Fibroblast of the aortic adventitia (primary cell): ENCODE results near the gene GCK. TPM values are rescaled to one million over a fixed set of nuclear protein-coding genes. Genes with fewer than 3 reads are reported as not detected.

ENCODE experiments used
- DNase-seq: peaks from one replicate; pipeline ENCODE4 v3.0.0-alpha.2; 2010; ENCODE audit warnings: low read depth
- H3K4me3 ChIP-seq: 2 replicates; pipeline ENCODE4 v1.5.1; 2011; ENCODE audit warnings: low read depth, mild to moderate bottlenecking, control low read depth, low read length, moderate library complexity
- CTCF ChIP-seq: IDR thresholded peaks from 2 replicates; pipeline ENCODE4 v1.5.1; 2011; ENCODE audit warnings: mild to moderate bottlenecking, low read length, control low read depth, inconsistent platforms; ENCODE audit not compliant: insufficient read depth
- total RNA-seq: library from RNA; depleted of rRNA; stranded (reverse); fragments of >200 nt; gene quantifications from 2 replicates; pipeline ENCODE4 v1.2.3, GENCODE V29; 2012; ENCODE audit warnings: low replicate concordance

Gene GCK
- total RNA-seq, 1 donor = 0.36 TPM

- TF ChIP-seq CTCF = no peak
- no peak for DNase-seq
- H3K4me3 ChIP-seq = no peak overlapping the region
Measured at GRCh38 chr7:44162179-44162578, 27.1 kb downstream of the GCK start.

DNA sequence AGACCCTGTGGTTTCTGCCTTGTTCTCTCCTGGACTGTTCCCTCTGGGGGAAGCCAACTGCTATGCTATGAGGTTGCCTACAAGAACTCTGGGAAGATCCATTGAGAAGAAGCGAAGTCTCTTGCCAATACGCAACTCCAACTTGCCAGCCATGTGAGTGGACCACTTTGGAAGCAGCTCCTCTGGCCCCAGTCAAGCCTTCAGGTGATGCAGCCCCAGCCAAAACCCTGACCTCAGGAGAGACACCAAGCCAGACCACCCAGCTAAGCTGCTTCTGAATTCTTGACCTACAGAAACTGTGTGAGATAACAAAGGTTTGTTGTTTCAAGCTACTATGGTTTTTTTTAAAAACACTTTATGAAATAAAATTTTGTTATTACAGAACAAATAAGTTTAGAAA lies 27.9 kb downstream of the GCK start:
- TF ChIP-seq CTCF = no peak
- no peak overlapping the region for H3K4me3 ChIP-seq
- no peak for DNase-seq

DNA sequence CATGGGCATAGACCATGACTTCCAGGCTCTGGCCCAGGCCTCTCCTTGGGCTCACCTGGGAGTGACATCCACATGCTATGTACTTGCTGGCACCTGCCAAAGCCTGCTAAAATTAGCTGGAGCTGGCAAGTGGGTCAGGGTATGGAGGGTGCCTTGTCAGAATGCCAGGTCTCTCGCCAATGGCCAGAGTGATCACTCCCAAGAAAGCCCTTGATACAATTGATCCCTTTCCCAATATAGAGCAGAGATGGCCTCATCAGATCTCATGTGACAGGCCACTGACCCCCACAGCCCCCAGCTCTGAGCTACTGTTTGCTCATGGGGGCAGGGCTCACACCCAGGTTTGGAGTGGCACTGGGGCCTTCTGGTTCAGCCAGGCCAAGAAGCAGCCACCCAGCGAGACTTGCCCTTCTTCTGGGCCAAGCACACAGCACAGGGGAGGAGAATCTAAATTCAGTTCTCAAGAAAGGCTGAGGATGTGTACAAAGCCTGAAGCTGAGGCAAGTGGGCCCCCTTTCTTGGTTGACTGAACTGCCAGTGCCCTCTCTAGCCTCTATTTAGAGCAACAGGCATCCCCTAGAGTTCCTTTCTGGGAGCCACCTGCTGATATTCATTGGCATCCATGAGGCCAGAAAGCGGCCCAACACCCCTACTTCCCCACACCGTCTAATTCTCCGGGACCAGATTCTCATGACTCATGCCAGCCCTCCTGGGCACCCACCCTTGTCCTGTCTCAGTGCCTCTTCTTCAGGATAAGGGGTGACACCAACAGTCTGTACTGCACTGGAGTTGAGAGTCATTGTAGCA lies 29.2 kb downstream of the GCK start:
- DNase-seq = no peak
- TF ChIP-seq CTCF = no peak

DNA sequence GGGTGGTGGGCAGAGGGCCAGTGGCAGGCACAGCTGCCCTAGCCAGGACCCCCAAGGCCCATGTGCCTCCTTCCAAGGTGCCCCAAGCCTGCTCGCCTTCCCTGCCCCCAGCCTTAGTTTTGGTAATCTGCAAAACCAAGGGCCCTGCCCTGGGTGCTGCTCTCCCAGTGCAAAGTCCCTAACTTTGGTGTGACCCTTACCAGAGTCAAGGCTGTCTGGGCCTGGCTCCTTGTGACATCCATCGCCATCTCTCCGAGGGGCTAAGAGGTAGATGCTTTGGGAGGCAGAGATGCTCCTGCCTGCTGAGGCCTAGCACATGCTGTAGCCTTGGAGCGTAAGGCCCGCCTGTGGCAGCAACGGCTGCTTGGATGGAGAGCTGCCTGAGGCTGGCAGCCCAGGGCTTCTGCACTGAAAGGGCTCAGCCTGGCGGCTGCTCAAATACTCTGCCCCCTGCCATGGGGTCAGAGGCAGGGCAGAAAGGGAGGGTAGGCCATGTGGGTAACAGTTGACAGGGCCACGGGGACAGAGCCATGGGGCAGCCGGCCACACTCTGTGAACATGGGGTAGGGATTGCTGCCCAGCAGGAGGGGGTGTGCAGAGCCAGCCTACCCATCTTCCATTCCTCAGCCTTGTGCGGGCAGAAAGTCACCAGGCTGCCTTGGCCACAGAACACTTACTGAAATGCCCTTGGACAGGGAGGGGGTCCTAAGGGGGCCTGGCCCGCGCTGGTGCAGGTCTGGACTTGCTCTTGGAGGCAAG lies 30.2 kb downstream of the GCK start:
- no peak overlapping the region for H3K4me3 ChIP-seq
- DNase-seq = no peak
- no peak for TF ChIP-seq CTCF

More for the DNA sequence above, 29.2 kb downstream of the GCK start:
- H3K4me3 ChIP-seq = no peak overlapping the region

- no peak for DNase-seq
Measured at GRCh38 chr7:44158096-44158872, 31.0 kb downstream of the GCK start.

More at GRCh38 chr7:44158096-44158872, 31.0 kb downstream of the GCK start:
- no peak overlapping the region for H3K4me3 ChIP-seq
- TF ChIP-seq CTCF = no peak
